HG03558 (cell line): ENCODE results near the gene SLC6A6.
A peak's percentile ranks its signal among the peaks of the same experiment; 100 is the strongest.

Experiments used
- ATAC-seq: cut with Tn5 transposase; IDR thresholded peaks from one replicate; pipeline ENCODE4 v1.9.1; 2021; ENCODE audit warnings: moderate number of reproducible peaks; ENCODE audit not compliant: unreplicated experiment; ENCODE audit errors: extremely low read depth

Gene SLC6A6

DNA sequence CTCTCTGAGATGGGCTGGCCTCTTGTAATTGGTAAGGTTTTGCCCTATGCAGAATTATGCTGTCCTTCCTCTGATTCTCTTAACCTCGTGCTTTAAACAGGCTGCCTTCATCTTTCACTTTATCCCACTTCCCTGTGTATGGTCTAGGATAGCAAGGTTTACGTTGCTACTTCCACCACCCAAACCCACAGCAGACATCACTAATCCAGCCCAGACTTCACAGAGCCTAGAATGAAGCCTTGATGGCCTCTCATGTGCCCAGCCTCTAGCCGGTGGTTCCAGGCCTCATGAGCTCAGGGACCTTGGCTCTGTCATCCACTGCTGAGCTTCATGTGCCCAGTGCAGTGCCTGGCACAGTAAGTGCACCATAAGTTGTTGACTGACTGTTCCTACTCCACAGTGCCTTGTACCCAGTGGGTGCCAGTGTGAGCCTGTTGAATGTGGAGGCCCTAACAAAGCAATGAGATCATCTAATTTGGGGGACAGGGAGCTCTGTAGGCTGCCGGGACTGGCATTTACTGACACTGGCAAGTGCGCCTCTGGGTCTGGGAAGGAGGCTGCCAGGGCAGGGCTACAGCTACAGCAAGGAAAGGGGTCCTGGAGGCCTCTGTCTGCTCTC lies 12.5 kb downstream of the SLC6A6 start:
- no peak for ATAC-seq

DNA sequence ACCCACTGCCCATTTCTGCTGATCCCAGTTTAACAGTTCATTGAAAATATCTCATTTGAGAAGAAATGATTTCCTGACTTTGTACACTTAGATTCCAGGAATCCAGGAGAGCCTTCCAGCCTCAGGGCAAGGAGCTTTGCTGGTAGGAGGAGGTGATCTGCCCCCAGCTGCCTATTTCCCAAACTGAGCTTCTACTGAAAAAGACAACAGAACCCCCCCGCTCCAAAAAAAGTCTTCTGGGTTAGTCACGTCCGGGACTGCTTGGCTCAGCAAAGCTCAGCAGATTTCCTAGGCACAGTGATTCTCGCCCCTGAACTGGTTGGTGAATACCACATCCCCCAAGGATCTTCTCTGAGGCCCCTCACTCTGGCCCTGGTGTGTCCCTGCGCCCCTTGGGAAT lies 13.1 kb downstream of the SLC6A6 start:
- no peak for ATAC-seq

DNA sequence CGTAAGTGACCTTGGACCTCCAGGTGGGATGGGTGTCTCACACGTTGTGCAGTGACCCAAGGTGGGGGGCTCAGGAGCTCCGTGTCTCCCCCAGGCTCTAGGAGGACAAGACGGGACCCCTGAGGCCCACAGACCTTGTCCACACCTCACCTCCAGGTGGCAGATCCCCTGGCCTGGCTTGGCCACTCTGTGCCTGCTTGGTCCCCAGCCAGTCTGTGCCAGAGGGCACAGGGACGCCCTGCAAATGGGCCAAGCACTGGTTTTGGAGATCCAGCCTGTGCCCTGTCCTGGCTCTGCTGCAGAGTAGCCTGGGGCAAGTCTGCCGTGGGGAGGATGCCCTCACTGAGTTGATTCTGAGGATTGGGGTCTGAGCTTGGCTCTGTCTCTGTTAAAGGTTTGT lies 14.0 kb downstream of the SLC6A6 start:
- no peak for ATAC-seq

DNA sequence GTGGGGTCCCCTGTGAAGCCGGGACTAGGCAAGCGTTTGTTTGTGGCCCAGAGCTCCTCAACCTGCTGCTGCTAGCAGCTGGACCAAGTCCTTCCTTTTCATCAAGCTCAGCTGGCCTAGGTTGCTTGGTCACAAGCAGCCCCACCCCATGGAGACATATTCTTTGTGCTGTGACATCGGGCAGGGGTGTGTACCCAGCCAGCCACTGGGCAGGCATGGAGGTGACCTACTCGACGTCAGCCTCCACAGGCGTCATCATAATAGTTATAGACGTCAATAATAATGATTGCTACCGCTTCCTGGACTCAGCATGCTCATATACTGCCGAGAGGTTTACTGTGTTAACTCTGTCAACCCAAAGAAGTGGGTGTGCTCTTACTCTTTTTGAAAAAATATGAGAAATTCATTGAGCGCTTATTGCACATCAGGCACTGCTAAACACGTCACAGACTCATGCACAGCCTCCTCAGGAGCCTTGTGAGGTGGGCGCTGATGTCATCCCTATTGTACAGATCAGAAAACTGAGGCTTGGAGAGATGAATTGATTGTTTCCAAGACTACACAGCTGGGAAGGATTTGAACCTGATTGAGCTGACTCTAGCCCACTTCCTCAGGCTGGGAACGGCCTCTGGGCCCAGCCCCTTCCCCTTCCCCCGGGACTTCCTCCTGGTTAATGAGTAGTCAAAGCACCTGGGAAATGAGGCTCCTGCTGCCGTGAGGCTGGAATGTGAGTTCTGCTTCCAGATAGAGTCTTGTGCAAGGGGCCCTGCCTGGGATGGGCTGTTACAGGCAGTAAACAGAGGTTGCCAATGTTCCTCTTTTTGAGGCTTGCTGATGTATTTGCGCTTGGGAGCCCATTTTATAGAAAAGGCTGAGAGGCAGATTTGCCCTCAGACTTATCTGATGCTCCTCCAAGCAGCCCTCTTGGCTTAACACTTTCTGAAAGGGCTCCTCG lies 16.2 kb downstream of the SLC6A6 start:
- ATAC-seq, result no peak

DNA sequence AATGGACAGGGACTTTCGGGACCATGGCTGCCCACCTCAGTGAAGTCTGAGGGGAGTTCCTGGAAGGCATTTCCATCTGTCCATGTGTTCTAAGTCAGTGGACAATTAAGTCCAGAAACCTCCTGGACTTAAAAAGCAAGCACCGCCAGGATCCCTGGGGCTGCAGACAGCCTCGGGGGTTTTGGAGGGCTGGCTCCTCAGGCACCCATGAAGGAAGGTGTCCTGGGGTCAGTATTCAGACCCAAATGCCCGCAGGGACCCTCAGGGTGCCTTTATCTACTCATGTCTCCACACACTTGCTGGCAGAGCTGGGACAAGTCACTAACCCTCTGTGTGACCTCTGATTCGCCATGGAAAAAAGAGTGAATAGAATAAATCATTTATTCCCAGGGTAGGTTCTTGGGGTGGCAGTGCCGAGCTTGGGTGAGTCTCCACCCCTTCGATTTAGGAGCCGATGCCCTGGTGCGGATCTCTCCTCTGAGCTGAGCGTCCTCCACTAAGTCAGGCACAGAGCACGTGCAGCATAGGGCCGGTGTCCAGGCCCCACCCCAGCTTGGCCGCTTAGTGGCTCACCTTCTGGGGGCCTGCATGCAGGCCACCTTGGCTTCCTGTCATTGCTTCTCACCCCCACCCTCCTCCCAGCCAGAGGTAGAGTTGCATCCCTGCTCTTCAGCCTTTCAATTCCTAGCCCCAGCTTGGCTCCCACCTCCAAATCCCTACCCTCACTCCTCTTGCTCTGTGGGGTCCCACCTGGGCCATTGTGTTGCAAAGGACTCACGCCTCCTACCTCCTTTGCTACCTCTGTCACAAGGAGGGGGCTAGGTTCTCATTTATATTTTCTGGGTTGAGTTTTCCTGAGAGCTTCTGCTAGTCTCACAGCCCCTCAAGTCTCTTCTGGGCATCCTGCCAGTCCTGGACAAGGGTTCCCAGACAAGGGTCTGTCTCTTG lies 19.9 kb downstream of the SLC6A6 start:
- no peak for ATAC-seq

DNA sequence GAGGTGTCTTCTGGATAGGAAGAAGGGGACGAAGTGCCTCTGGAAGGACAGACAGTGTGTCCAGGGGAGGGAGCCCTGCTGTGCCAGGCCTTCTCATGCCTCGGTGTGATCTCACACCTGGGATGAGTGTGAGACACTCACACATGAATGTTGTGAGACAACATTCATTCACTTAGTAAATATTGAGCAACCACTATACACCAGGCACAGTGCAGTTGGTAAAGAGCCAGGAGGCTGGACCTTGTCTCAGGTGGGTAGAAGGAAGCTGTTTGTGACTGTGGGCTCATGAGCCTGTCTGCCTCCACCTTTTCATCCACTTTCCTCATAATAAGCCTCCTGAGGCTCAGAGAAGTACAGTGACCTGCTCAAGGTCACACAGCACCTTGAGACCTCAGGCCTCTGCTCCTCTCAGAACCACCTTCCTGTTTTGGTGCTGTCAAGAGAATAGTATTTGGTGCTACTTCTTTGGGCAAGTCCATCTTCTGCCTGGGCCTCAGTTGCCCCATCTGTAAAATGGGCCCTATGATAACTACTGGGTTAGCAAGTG lies 20.9 kb downstream of the SLC6A6 start:
- ATAC-seq, result no peak

DNA sequence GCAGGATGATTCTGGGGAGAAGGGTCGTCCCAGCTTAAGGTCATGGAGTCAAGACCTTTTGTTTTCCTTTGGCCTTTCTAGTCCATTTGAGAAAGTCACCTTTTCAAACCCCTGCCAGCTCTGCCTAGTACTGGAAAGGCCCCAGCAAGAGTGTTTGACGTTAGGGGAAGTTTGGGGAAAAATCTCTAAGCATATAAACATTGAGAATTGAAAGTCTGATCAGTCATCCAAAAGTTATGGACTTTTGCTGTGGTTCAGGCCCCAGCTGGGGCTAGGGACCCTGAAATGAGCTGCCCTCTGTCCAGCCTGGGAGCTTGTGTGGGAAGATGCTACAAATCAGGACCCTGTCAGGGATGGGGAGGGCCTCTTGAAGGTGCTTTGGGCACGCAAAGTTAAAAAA lies 21.6 kb downstream of the SLC6A6 start:
- no peak for ATAC-seq

DNA sequence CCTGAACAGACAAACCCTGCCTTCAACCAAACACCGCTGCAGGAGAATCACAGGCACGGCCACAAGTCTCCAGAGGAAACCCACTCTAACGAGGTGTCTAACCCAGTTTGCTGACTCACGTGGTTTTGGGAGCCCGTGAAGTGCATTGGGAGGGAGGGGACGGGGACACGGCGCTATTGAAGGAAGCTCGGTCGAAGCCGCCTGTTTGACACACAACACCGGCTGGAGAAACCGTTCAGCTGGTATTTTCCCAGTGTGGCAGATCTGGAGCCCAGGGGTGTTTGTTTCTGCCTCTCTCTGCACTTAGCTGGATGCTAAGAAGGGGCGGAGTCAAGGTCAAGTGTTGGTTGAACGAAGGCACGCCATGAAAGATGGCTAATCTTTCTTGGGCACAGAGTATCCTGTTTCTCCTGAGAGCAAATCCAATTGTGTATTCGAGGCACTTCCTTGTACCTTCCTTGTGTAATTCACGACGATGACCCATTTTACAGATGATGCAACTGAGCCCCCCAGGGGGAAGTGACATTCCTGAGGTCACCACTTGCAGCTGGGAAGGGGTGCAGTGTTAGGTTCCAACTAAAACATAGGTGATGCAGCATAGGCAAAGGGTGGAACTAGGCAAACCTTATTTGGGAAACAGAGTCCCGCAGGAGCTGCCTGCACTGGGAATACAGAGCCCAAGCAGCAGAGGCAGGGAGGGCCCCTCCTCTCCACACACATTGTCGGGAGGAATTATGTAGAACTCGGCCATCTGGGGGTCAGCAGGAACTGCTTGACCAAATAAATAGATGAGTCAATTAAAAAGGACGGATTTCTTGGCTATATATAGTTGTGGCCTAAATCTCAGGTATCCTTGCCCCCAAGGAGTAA lies 22.5 kb downstream of the SLC6A6 start:
- no peak for ATAC-seq

DNA sequence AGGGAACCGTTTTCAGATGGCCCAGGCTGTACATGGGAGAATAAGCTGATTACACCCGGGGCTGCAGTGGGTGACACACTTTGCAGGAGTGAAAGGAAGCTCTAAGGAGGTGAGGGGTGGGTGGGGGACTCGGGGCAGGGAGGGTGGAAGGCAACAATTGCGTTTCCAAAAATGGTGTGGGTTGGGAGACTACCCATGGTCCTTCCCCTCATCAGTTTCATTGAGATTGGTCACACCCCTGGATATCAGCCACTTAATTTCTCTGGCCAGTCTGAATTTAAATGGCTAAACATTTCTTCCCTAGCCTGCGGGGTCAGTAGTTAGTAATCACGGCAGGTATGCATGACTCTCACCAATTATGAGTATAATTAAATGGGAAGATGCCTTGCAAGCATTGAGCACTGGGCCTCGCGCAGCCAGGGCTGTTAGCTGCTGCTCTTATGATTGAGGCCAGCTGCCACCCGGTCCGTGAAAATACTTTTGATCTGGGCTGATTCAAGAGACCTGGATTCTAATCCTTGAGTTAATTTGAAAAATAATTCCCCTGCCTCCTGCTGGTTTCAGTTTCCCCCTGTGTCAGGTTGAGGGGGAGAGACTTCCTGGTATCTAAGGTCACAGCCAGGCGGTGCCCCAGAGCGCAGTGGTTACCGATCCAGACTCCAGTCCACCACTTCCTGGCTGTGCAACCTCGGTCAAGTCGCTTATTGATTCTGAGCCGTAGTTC lies 23.3 kb downstream of the SLC6A6 start:
- ATAC-seq, result no peak

DNA sequence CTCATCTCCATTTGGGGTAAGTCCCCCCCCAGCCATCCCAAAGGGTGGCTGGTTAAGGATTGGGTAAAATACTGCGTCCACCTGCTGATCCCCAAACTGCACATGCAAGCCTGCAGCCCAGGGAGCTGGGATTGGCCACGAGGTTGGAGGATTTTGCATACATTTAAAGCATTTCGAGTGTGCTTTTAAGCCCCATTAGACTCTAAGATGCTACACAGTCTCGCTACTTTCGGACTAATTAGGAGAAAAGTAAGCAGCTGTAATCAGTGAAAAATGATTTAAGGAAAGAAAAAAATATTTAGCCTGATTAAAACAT lies 23.9 kb downstream of the SLC6A6 start:
- ATAC-seq, result no peak

DNA sequence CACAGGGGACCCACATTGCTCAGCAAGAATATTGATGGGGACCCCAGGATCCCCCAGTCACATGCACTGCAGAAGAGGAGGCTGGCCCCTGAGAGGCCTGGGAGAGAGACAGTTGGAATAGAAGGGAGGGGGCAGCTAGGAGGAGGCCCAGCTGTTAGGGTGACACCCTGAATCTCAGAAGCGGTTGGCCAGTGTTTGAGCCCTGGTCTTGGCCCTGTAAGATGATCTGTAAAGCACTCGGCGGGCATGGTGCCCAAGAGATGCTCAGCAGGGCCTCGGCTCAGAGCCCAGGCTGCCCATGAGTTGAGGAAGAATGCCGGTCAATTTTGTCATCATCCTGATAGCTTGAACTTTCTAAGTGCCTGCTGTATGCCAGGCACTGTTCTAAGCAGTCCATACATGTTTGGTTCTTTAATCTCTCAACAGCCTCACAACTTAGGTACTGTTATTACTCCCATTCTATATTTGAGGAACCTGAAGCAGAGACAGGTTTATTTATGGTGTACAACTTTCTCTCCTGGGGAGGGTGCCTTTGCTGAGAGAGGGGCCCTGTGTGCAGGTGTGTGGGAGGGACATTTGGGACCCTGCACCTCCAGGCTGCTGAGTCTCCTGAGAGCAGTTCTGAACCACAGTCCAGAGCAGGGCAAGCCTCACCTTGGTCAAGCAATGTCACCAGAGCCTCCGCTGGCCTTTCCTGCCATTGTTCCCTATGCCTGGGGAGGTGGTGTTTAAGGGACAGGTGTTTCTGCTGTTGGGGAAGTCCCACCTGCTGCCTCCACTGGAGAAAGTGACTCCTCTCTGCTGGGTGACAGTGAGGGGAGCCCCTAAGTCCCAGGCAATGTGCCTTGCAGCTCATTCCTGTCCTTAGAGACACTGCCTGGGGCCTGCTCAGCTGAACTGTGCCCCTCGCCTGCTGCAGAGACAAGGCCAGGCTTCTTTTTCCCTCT lies 26.0 kb downstream of the SLC6A6 start:
- no peak for ATAC-seq

DNA sequence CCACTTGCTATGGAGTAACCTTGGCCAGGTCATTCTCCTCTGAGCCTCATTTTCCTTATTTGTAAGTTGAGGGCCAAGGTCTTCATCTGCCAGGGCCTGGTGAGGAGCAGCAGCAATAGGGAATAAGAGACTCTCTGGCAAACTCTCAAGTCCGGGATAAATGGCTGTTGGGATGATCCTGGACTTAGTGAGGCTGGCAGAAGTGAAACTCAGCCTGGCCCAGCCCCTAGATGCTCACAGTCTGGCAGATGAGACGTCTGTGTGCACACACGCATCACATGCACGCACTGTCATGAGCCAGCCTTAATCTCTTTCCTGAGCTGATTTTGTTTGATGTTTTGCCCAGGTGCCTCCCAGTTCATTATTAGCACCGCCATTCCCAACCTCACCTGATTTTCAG lies 26.8 kb downstream of the SLC6A6 start:
- no peak for ATAC-seq

DNA sequence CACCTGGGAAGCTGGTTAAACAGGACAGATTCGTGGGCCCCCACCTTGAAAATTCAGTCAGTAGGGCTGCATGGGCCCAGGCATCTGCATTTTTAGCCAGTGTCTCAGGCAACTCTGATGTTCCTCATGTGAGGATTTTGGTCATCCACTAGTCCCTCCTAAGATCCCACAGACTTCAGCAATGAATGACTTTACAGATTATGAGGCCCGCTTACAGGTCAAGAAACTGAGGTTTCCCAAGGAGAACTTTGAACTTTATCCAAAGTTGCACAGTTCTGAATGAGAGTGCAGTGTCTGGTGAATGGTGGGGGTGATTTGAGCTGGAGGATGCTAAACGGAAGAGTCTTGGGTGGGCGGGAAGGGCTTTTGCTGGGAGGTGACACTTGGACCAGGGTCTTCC lies 27.2 kb downstream of the SLC6A6 start:
- ATAC-seq, result no peak

DNA sequence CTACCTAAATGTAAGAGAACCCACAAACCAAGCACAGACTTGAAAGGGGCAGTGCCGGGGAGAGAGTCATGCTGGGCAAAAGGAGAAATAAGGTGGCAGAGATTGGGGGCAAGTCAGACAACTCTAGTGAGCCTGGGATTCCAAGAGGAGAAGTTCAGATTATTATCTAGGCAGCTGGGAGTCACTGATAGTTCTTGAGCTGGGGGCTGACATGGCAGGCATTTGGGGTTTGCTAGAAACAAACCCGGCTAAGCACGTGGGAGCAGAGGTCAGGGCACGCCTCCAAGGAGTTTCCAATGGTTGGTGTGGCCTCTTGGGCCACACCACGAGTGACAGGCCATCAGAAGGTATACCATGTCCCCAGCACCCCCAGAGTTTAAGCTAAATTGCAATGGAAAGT lies 27.6 kb downstream of the SLC6A6 start:
- no peak for ATAC-seq

DNA sequence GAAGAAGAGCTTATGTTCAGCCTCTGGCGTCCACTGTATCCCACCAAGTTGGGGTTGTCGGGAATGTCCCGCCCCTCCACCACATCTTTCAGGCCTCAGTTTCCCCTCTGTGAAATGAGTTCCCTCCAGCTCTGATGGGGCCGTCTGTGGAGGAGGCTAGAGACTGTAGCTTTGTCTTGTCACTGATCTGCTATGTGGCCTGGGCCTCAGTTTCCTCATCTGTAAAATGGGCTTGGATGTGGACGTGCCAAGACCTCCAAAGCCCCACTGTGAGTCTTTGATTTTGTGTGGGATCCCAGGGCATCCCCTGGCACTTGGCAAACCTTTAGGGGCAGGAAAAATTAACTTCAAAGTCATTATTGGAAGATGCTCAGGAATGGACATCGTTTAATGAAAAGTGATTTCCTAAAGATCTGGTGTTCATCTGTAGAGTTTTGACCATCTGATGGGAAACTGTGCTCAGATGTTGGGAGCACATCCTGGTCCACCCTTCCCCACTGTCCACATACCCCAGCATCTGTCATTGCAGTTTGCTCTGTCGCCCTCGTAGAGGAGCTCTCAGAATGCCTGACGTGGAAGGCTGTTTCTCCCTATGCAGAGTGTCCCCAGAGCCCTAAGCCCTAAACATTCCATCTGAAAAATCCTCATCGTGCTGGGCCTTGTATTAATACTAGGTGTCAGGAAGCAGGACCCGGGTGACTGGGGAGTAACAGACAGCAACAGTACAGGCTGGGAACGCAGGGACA lies 28.5 kb downstream of the SLC6A6 start:
- no peak for ATAC-seq

DNA sequence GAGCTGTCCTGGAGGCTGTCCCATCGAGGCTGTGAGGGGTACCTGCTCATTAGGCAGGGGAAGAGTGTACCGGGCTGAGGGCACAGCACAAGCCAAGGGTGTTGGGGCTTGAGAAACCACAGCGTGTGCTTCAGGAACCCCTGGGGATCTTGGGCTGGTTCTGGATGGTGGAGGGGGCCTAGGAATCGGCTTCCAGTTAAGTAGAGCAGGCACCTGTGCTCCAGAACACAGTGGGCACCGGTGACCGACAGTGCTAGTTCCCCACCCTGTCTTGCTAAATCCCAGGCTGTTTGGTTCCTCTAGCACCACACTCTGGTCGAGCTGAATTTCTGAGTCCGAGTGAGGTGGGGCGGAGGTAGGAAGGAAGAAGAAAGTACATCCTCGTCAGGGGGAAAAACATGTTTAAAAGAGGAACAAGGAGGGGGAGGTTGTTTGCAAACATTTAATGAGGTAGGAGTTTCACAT lies 29.1 kb downstream of the SLC6A6 start:
- ATAC-seq, result peak; percentile 9
